Fibroblast of lung (primary cell): Measurements from ENCODE around the gene CRMP1.

Experiments used
- CTCF ChIP-seq, 2 donors: IDR thresholded peaks in 1 of 2; conservative IDR thresholded peaks in 1 of 2; 1 replicate in 1 of 2; 2 replicates in 1 of 2; pipeline ENCODE4 v1.5.1; 2011 to 2012; ENCODE audit warnings: low read length in 2 of 2, control low read depth in 1 of 2, inconsistent platforms in 1 of 2, low read depth in 1 of 2, mild to moderate bottlenecking in 1 of 2
- EZH2 ChIP-seq: IDR thresholded peaks from 2 replicates; pipeline ENCODE4 v1.5.1; 2012; ENCODE audit warnings: low read length, control low read depth, mild to moderate bottlenecking; ENCODE audit errors: missing control alignments

- TF ChIP-seq CTCF (conservative IDR thresholded peaks at IDR 0.05 in 1 of 2, IDR thresholded peaks at IDR 0.05 in 1 of 2; ENCODE audit: low read depth in 1 of 2, low read length in 2 of 2) (no peak), EZH2 (no peak)
These were observed 53.6 kb downstream of the CRMP1 start for GRCh38 chr4:5839332-5839731.
